ENCODE results near the gene CHN2. TPM values are rescaled to one million over a fixed set of nuclear protein-coding genes. Genes with fewer than 3 reads are reported as not detected.

Gene CHN2
- total and polyA plus RNA-seq, 2 donors (not counting 1 experiment from before 2014, with no cell fraction given), result 0.86 to 1.4 TPM

- no peaks in the 10 kb centered on the region for H3K4me1 Mint-ChIP-seq
- Histone ChIP-seq H3K4me2 (replicated peaks; ENCODE audit: low read depth, low read length, poor library complexity, severe bottlenecking) (no peak overlapping the region), H4K20me1 (ENCODE audit: control insufficient read depth, insufficient read depth, low read length, poor library complexity, severe bottlenecking) (no peaks in the 10 kb centered on the region), H3K4me1 (ENCODE audit: control insufficient read depth in 2 of 2, insufficient read depth in 2 of 2, low read length in 2 of 2) (no peaks in the 10 kb centered on the region), H3K27me3 (replicated peaks in 1 of 4; ENCODE audit: control extremely low read depth in 1 of 4, control insufficient read depth in 3 of 4, insufficient read depth in 4 of 4, low read length in 3 of 4) (peaks cover 0 to 2% (median 0%) of the 10 kb centered on the region in 4 experiments), H3K36me3 (replicated peaks in 1 of 2; ENCODE audit: control extremely low read depth in 1 of 2, control insufficient read depth in 1 of 2, extremely low read depth in 1 of 2, insufficient read depth in 2 of 2, low read length in 1 of 2) (no peaks in the 10 kb centered on the region), H2AFZ (ENCODE audit: insufficient read depth, low read depth, low read length, poor library complexity, severe bottlenecking) (no peak overlapping the region), H3K9ac (ENCODE audit: low read length) (no peak overlapping the region), H3K4me3 (ENCODE audit: control extremely low read depth in 1 of 5, extremely low read depth in 1 of 5, insufficient read depth in 1 of 5, low read depth in 2 of 5, low read length in 4 of 5) (no peak overlapping the region), H3K27ac (ENCODE audit: low read length in 2 of 2) (no peak overlapping the region), H3K79me2 (ENCODE audit: control insufficient read depth, insufficient read depth, low read length) (no peaks in the 10 kb centered on the region), H3K9me3 (ENCODE audit: control extremely low read depth in 1 of 3, control insufficient read depth in 2 of 3, insufficient read depth in 1 of 3, low read length in 2 of 3) (no peaks in the 10 kb centered on the region)
- H3K9me3 Mint-ChIP-seq (ENCODE audit: insufficient read depth), result no peaks in the 10 kb centered on the region
- 95% methylated on average over 4 of the region's 5 CpGs for WGBS (ENCODE audit: insufficient coverage)
- CTCF ChIA-PET, result interaction anchor here (1.2 to 9.1 kb wide), 4 partner anchors 8 to 482 kb away, joined by 3 to 304 read pairs (median 57); no protein-coding TSS in a partner anchor
- ATAC-seq (ENCODE audit: low read depth) (no peak), DNase-seq (no peak)
- POLR2A ChIA-PET, result no interaction called here
- H3K27ac Mint-ChIP-seq, result no peak overlapping the region
- H3K27me3 Mint-ChIP-seq, result peaks cover 19% of the 10 kb centered on the region
- intact Hi-C loops (cut with micrococcal nuclease), result no loop called here
- TF ChIP-seq EZH2 (IDR thresholded peaks at IDR 0.05; ENCODE audit: borderline replicate concordance, insufficient read depth, low read depth, low read length, poor library complexity, severe bottlenecking), result no peak
- H3K4me3 Mint-ChIP-seq, result no peak overlapping the region
Measured at GRCh38 chr7:29405891-29406290, 211.3 kb downstream of the CHN2 start.

GRCh38 chr7:29406366-29406765 lies 211.8 kb downstream of the CHN2 start:
- no peak overlapping the region for H3K27ac Mint-ChIP-seq
- Histone ChIP-seq H3K9me3 (ENCODE audit: control extremely low read depth in 1 of 3, control insufficient read depth in 2 of 3, insufficient read depth in 1 of 3, low read length in 2 of 3) (no peaks in the 10 kb centered on the region), H3K4me3 (ENCODE audit: control extremely low read depth in 1 of 5, extremely low read depth in 1 of 5, insufficient read depth in 1 of 5, low read depth in 2 of 5, low read length in 4 of 5) (no peak overlapping the region), H3K79me2 (ENCODE audit: control insufficient read depth, insufficient read depth, low read length) (no peaks in the 10 kb centered on the region), H3K36me3 (replicated peaks in 1 of 2; ENCODE audit: control extremely low read depth in 1 of 2, control insufficient read depth in 1 of 2, extremely low read depth in 1 of 2, insufficient read depth in 2 of 2, low read length in 1 of 2) (no peaks in the 10 kb centered on the region), H3K4me2 (replicated peaks; ENCODE audit: low read depth, low read length, poor library complexity, severe bottlenecking) (no peak overlapping the region), H4K20me1 (ENCODE audit: control insufficient read depth, insufficient read depth, low read length, poor library complexity, severe bottlenecking) (no peaks in the 10 kb centered on the region), H3K27me3 (replicated peaks in 1 of 4; ENCODE audit: control extremely low read depth in 1 of 4, control insufficient read depth in 3 of 4, insufficient read depth in 4 of 4, low read length in 3 of 4) (peaks cover 0 to 2% (median 0%) of the 10 kb centered on the region in 4 experiments), H2AFZ (ENCODE audit: insufficient read depth, low read depth, low read length, poor library complexity, severe bottlenecking) (no peak overlapping the region), H3K27ac (ENCODE audit: low read length in 2 of 2) (no peak overlapping the region), H3K9ac (ENCODE audit: low read length) (no peak overlapping the region), H3K4me1 (ENCODE audit: control insufficient read depth in 2 of 2, insufficient read depth in 2 of 2, low read length in 2 of 2) (no peaks in the 10 kb centered on the region)
- DNase-seq (no peak), ATAC-seq (ENCODE audit: low read depth) (no peak)
- peaks cover 19% of the 10 kb centered on the region for H3K27me3 Mint-ChIP-seq
- CTCF ChIA-PET, result interaction anchor here (1.2 to 9.1 kb wide), 4 partner anchors 9 to 482 kb away, joined by 3 to 304 read pairs (median 57); no protein-coding TSS in a partner anchor
- POLR2A ChIA-PET, result no interaction called here
- intact Hi-C loops (cut with micrococcal nuclease), result no loop called here
- 88% methylated on average over 6 of the region's 6 CpGs for WGBS (ENCODE audit: insufficient coverage)
- H3K9me3 Mint-ChIP-seq (ENCODE audit: insufficient read depth), result no peaks in the 10 kb centered on the region
- H3K4me3 Mint-ChIP-seq, result no peak overlapping the region
- no peaks in the 10 kb centered on the region for H3K4me1 Mint-ChIP-seq
- no peak for TF ChIP-seq EZH2 (IDR thresholded peaks at IDR 0.05; ENCODE audit: borderline replicate concordance, insufficient read depth, low read depth, low read length, poor library complexity, severe bottlenecking)
- no peak for TF ChIP-seq CTCF (IDR thresholded peaks at IDR 0.05)

Measured in B cell (primary cell).